Peyer's patch (tissue), 4 donors: ENCODE results near the gene RAB31.

Source experiments
- CTCF ChIP-seq, 6 experiments: fragments of 450-650 bp in 4 of 6; fragments of 200-600 bp in 2 of 6; sonication (generic) in 1 of 6; IDR thresholded peaks; one replicate each; pipeline ENCODE4 v1.5.1; 2017 to 2019; ENCODE audit warnings: antibody characterized with exemption in 6 of 6, mild to moderate bottlenecking in 3 of 6, moderate library complexity in 1 of 6
- POLR2A ChIP-seq, 2 donors: fragments of 450-650 bp; IDR thresholded peaks; one replicate each; pipeline ENCODE4 v1.5.1; 2017; ENCODE audit warnings: antibody characterized with exemption in 2 of 2, mild to moderate bottlenecking in 2 of 2, moderate library complexity in 2 of 2

- no peak for TF ChIP-seq CTCF (IDR thresholded peaks at IDR 0.05)
- no peak for TF ChIP-seq POLR2A (IDR thresholded peaks at IDR 0.05)
These were observed 124.8 kb downstream of the RAB31 start for GRCh38 chr18:9832871-9833270.
